ENCODE data around the gene LAT. TPM values are rescaled to one million over a fixed set of nuclear protein-coding genes. Genes with fewer than 3 reads are reported as not detected.

LAT gene
- total and polyA plus RNA-seq, 2 of the 13 experiments (the other 11 are each of a cell fraction or from before 2014, with no cell fraction given) = 2.0 to 3.0 TPM

- TF ChIP-seq PBX3 (CRISPR knock-in tag; IDR thresholded peaks at IDR 0.05; ENCODE audit: borderline replicate concordance) (peak; percentile 73; the same call in 1 of the 2 replicates), ZNF614 (CRISPR knock-in tag; IDR thresholded peaks at IDR 0.05; ENCODE audit: borderline replicate concordance) (no peak), ZNF75D (CRISPR knock-in tag; IDR thresholded peaks at IDR 0.05; ENCODE audit: borderline replicate concordance) (no peak), PAF1 (CRISPR knock-in tag; IDR thresholded peaks at IDR 0.05) (no peak), SP2 (CRISPR knock-in tag; IDR thresholded peaks at IDR 0.05) (peak; percentile 73), NBN (conservative IDR thresholded peaks at IDR 0.05) (no peak), FOXJ3 (CRISPR knock-in tag; IDR thresholded peaks at IDR 0.05; ENCODE audit: borderline replicate concordance) (peak; percentile 68; the same call in 1 of the 2 replicates), PAX8 (CRISPR knock-in tag; IDR thresholded peaks at IDR 0.05; ENCODE audit: borderline replicate concordance) (peak; percentile 89; the same call in 1 of the 2 replicates), ZNF432 (CRISPR knock-in tag; IDR thresholded peaks at IDR 0.05; ENCODE audit: borderline replicate concordance) (no peak), ZFP91 (CRISPR knock-in tag; IDR thresholded peaks at IDR 0.05; ENCODE audit: borderline replicate concordance) (peak; percentile 92), ZZZ3 (CRISPR knock-in tag; IDR thresholded peaks at IDR 0.05; ENCODE audit: borderline replicate concordance) (peak; percentile 99), SMAD9 (CRISPR knock-in tag; IDR thresholded peaks at IDR 0.05) (no peak; the same call in 1 of the 2 replicates), PREB (CRISPR knock-in tag; IDR thresholded peaks at IDR 0.05) (no peak), CSRNP1 (CRISPR knock-in tag; IDR thresholded peaks at IDR 0.05) (0 out of 2 replicates have a peak, but pooled peaks have one; percentile 81), PHB2 (IDR thresholded peaks at IDR 0.05; ENCODE audit: partially characterized antibody) (no peak), CENPBD1 (CRISPR knock-in tag; IDR thresholded peaks at IDR 0.05; ENCODE audit: borderline replicate concordance, low read depth) (no peak; the same call in 1 of the 2 replicates)
- TF ChIP-seq, protein P1, sequence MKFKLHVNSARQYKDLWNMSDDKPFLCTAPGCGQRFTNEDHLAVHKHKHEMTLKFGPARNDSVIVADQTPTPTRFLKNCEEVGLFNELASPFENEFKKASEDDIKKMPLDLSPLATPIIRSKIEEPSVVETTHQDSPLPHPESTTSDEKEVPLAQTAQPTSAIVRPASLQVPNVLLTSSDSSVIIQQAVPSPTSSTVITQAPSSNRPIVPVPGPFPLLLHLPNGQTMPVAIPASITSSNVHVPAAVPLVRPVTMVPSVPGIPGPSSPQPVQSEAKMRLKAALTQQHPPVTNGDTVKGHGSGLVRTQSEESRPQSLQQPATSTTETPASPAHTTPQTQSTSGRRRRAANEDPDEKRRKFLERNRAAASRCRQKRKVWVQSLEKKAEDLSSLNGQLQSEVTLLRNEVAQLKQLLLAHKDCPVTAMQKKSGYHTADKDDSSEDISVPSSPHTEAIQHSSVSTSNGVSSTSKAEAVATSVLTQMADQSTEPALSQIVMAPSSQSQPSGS (CRISPR knock-in tag; IDR thresholded peaks at IDR 0.05) = peak; percentile 73
- TF ChIP-seq, protein P2, sequence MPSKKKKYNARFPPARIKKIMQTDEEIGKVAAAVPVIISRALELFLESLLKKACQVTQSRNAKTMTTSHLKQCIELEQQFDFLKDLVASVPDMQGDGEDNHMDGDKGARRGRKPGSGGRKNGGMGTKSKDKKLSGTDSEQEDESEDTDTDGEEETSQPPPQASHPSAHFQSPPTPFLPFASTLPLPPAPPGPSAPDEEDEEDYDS (CRISPR knock-in tag; IDR thresholded peaks at IDR 0.05) = peak; percentile 69
- TF ChIP-seq, protein P3, sequence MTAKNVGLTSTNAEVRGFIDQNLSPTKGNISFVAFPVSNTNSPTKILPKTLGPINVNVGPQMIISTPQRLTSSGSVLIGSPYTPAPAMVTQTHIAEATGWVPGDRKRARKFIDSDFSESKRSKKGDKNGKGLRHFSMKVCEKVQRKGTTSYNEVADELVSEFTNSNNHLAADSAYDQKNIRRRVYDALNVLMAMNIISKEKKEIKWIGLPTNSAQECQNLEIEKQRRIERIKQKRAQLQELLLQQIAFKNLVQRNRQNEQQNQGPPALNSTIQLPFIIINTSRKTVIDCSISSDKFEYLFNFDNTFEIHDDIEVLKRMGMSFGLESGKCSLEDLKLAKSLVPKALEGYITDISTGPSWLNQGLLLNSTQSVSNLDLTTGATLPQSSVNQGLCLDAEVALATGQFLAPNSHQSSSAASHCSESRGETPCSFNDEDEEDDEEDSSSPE (CRISPR knock-in tag; IDR thresholded peaks at IDR 0.05) = peak; percentile 85
Observed at GRCh38 chr16:28974437-28975157, 10.3 kb upstream of the LAT start, which contains the start of gene SPNS1 (continued).

Measured in HepG2 (cell line).